Posterior vena cava (tissue), 2 donors: ENCODE data around the gene CREB3. TPM values are rescaled to one million over a fixed set of nuclear protein-coding genes. Genes with fewer than 3 reads are reported as not detected.

ENCODE experiments used
- DNase-seq: peaks from one replicate; pipeline ENCODE4 v3.0.0-alpha.2; 2020; ENCODE audit warnings: low spot score
- intact Hi-C, 2 donors: fragments of 100-400 bp; cut with DNase I; formaldehyde crosslinking; loops; one replicate each; pipeline versions ENCODE4 v1.14.1 to v1.14.2; 2022 to 2023
- long read RNA-seq, 2 donors: library from polyadenylated mRNA; unstranded; transcript quantifications; one replicate each; pipeline ENCODE4 v2.0.0, GENCODE V29; 2020 to 2021
- total RNA-seq, 2 donors: library from RNA; stranded (reverse); fragmentation: NEBNext Ultra II Directional; extraction: Animal tissue kit (Norgen Biotek cat#: 25700); gene quantifications; one replicate each; pipeline ENCODE4 v1.2.1, GENCODE V29; 2021
- donor health status: DM: yes; HTN: yes; CAD: no.
- donor health status: DM: yes; HTN: yes; CAD: no.

The CREB3 gene, protein sequence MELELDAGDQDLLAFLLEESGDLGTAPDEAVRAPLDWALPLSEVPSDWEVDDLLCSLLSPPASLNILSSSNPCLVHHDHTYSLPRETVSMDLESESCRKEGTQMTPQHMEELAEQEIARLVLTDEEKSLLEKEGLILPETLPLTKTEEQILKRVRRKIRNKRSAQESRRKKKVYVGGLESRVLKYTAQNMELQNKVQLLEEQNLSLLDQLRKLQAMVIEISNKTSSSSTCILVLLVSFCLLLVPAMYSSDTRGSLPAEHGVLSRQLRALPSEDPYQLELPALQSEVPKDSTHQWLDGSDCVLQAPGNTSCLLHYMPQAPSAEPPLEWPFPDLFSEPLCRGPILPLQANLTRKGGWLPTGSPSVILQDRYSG
- total RNA-seq: 10 to 100 TPM; 41.7 to 53.0 TPM
- long read RNA-seq, donor 1, transcript CREB3-201 (9 exons, 1,832 nt): major isoform, 31 of 34 reads
- long read RNA-seq, donor 1, partial matches to known transcripts: 1 of 34 reads
- long read RNA-seq, donor 1, other reads (novel, unspliced or antisense): 2 of 34 reads
- long read RNA-seq, donor 2, transcript CREB3-201 (9 exons, 1,832 nt): major isoform, 456 of 484 reads
- long read RNA-seq, donor 2, partial matches to known transcripts: 5 of 484 reads
- long read RNA-seq, donor 2, other reads (novel, unspliced or antisense): 22 of 484 reads

DNA sequence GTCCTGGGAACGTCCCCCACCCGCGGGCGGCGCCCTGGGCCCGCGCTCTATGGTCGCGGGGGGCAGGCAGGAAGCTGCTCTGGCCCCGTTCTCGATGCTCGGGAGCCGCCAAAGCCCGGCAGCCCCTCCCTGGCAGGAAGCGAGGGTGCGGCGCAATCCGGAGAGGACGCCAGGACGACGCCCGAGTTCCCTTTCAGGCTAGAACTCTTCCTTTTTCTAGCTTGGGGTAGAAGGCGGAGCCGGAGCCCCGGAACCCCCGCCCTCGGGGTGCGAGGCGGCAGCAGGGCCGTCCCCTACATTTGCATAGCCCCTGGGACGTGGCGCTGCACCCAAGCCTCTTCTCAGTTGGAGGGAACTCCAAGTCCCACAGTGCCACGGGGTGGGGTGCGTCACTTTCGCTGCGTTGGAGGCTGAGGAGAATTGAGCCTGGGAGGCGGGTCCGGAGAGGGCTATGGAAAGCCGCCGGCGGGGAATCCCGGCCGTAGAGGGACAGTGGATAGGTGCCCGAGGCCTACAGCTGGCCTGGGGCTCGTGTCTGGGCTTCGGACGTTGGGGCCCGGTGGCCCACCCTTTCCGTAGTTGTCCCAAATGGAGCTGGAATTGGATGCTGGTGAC is at the start of gene CREB3, which contains the start of gene TLN1:
TSS of gene CREB3 (plus strand) at position 482 of the 615 bp plus-strand sequence. CDS start at position 589, 107 bp downstream.
TSS of gene TLN1 (minus strand) at position 11 of the 615 bp plus-strand sequence. CDS start 6,501 bp downstream, outside the sequence.
- peak; percentile 100 for DNase-seq
- intact Hi-C loops: no loop called here

DNA sequence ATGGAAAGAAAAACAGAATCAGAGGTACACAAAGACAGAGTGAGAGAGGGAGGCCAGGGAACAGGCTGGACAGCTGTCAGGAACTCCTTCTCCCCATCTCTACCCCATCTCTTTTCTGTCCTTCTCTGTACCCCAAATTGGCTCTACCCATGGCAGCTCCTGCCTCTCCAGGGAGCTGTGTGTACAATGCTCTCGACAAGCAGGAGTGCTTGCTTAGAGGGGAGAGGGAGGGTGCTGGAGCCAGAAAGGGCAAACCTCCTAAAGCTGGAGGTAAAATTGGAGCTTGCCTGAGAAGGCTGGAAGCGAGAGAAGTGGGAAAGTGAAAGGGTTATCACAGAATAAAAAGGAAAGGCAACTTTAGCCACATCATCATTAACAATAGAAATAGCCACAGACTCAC is 49.1 kb upstream of the CREB3 start:
- DNase-seq: no peak
- intact Hi-C loops: no loop called here

DNA sequence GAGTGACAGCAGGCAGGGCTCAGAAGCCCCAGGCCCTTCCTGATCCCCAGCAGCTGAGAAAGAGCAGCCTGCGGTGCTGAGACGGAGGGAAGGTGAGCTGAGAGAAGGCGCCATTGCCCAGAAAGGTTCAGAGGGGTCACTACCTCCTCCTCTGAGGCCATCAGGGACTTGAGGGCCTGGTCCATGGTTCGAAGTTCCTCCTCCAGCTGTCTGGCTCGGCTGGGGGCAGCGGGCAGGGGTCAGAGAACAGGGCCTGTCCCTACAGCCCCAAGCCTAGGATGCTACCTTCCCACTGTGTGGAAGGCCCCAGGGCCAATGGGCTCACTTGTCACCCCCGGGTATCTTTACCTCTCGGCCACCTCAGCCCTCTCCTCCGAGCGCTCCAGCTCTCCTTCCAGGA is 47.5 kb upstream of the CREB3 start:
- intact Hi-C loops: no loop called here

DNA sequence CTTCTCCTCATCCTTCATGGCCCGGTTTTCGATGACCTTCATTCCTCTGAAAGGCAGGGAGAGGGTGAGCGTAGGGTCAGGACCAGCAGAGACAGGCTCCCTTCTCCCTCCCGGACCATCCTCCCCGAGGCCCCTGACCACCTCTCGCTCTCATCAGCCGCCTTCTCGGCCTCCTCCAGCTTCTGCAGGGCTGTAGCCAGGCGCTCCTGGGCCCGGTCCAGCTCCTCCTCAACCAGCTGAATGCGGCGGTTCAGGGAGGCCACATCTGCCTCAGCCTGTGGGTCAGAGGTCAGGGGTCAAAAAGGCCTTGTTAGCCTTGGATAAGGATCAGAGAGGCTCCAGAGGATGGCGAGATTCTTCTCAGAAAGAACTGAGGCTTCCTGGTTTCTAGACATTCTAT is 47.0 kb upstream of the CREB3 start:
- intact Hi-C loops: no loop called here
- DNase-seq: peak; percentile 70

More for the DNA sequence above, 47.5 kb upstream of the CREB3 start:
- DNase-seq: peak; percentile 53

DNA sequence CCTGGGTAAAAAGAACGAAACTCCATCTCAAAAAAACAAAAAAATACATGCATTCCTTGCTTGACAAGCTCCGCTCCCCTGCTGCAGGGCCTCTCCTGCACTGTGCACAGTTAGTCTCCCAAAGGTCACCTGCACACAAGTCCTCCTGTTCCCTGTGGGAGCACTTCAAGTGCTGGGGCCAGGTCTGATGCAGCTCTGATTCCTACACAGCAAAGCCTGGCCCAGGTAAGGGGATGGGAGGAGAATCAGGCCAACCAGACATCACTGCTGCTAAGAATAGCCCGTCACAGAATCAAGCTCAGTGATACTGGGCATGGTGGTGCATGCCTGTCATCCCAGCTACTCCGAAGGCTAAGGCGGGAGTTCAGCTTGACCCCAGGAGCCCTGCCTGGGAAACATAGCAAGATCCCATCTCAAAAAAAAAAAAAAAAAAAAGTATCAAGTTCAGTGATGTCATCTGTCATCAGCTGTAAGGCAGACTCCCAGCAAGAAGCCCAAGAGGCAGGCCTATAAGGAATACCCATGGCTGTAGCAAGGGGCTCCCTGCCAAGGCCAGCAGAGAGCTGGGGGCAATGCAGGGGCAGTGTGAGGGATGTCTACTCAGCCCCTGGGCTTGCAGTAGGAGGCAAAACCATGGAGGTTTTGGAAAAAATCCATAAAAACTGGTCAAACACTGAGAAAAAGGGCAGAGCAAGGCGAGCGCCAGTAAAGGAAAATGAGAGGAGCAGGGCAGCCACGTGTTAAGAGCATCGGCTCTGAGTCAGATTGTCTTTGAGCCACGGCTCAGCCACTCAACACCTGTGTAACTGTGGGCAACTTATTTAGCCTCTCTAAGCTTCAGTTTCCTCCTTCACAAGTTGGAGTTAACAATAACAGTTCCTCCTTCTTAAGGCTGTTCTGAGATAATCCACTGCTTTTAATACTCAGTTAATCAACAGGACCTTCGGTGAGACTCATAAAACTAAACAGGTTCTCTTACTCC is 46.0 kb upstream of the CREB3 start:
- DNase-seq: peak; percentile 41
- intact Hi-C loops: no loop called here

DNA sequence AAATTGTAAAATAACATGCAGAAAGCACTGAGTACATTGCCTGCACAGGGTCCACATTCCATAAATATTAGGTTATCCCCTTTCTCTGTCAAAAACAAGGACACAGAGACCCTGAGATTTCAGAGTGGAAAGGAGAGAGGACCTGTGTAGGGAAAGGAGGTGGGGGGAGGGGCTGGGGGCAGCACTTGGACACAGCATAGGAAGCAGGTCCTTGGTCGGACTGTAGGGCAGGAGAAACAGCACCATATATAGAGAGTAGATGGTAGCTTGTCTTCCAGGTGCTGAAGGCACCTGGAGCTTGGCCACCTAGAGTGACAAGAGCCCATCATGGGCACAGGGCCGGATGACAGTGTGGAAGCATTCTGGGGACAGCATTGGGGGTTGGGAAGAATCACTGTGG is 45.2 kb upstream of the CREB3 start:
- peak; percentile 18 for DNase-seq
- intact Hi-C loops: no loop called here

DNA sequence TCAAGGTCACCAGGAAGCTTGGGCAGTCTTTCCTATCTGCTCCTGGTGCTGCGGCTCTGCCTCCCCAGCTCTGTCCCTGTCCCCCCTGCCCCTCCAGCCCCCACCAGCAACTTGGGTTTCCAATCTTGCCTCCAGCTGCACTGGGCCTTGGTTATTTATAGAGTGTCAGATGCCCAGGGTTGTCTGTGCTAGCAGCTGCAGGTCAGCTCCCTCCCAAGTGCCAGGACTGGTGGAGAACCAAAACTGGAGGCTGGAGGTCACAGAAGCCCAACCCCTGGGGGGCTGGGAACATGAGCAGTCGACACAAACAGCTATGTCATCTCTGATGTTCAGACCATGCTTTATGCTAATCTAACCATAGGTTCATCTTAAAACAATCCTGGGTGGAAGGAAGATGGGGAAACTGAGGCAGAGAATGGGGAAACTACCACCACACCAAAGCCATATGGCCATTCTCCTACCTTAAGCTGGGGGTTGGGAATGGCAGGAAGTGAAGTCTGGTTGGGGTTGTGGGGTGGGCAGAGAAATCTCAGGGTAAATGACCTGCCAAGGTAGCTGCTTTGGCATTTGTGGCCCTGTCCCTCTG is 44.4 kb upstream of the CREB3 start:
- intact Hi-C loops: no loop called here
- peak; percentile 57 for DNase-seq

DNA sequence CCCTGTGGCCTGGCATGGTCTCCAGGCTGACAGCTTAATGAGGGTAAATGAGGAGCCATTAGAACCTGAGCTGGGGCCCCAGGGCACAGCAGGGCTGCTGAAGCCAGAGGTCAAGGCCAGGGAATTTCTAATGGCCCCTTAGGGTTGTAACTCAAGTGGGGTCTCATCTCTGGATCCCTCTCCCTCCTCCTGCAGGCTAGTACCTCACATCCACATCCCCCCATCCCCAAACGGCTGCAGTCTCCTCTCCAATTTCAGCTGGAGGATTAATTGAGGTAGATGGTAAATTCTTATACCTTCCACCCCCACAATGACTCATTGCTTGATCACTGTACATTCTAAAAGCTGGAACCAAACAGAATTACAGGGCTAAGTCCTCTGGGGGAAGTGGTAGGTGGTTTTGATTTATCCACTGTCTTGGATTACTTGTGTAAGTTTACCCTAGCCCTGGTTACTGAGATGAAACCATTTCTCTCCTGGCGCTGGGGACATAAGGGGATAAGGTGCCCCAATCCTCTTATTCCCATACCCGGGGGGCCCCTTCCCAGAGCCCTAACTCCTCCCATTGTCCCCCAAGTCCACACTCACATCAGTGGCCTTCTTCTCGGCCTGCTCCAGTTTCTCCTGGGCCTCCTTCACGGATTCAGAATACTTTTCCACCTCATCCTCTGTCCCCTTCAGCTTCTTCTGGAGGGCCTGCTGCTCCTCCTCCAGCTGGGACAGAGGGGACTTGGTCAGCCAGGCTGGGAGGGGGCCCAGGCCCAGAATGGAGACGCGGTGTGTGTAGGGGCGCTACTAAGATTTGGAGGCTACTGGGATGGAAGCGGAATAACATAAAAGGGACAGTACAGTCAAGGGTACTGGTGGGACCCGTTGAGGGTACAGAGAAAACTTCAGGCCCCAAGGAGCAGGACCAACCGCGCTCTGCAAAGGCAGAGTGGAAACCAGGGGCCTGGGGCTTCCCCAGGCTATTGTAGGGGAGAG is 43.6 kb upstream of the CREB3 start:
- DNase-seq: peak; percentile 73
- intact Hi-C loops: no loop called here

DNA sequence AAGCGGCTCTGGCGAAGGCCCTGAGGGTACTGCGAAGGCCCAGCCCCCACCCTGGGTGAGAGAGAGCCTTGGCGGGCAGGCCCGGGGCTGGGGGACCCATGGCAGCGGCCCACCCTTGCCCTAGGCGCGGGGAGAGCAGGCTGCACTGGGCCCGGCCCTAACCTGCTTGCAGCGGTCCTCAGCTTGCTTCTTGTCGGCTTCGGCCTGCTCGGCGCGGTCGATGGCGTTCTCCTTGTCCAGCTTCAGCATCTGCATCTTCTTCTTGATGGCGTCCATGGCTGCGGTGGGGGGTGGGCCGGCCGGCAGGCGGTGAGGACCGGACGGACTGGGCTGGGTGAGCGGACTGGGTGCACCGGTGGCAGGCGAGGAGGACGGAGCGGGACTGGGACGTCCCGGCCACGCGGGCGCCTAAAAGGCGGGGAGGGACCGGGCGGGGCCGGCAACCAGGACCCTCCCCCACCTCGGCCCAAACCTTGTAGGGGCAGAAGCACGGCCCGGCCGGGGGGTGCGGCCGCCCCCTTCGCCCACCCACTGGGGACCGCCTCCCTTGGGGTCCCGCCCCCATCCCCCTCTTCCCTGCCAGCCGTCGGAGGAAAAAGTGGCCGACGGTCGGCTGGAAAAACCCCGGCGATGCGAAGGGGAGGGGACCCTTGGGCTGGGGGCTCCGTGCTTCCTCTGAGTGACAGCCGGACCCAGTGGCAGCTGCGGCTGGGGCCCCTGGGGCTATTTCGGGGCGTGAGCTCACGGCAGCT is 42.7 kb upstream of the CREB3 start, which contains the start of gene TPM2:
TSS of gene TPM2 (minus strand) at position 384 of the 752 bp plus-strand sequence. CDS start at position 276, 108 bp downstream.
- intact Hi-C loops: loop anchor here in 1 of 2 donors (2.0 kb wide), 1 partner anchor 29 kb away; no protein-coding TSS in a partner anchor
- peak; percentile 92 for DNase-seq

DNA sequence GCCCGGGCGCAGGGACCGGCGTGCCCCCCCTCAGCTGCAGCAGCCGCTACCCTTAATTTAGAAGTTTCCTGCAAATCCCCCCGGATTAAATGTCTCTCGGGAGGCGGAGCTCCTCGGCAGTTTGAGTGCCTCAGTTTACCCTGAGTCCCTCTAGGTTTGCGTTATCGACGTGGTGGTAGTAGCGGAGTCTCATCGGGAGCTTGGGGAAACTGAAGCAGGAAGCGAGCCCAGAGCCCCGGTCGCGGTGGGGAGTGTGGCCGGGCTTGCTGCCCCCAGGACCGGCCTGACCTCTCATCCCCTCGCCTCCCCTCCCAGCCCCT is 42.2 kb upstream of the CREB3 start:
- DNase-seq: no peak
- intact Hi-C loops: loop anchor here in 1 of 2 donors (2.0 kb wide), 1 partner anchor 29 kb away; no protein-coding TSS in a partner anchor

DNA sequence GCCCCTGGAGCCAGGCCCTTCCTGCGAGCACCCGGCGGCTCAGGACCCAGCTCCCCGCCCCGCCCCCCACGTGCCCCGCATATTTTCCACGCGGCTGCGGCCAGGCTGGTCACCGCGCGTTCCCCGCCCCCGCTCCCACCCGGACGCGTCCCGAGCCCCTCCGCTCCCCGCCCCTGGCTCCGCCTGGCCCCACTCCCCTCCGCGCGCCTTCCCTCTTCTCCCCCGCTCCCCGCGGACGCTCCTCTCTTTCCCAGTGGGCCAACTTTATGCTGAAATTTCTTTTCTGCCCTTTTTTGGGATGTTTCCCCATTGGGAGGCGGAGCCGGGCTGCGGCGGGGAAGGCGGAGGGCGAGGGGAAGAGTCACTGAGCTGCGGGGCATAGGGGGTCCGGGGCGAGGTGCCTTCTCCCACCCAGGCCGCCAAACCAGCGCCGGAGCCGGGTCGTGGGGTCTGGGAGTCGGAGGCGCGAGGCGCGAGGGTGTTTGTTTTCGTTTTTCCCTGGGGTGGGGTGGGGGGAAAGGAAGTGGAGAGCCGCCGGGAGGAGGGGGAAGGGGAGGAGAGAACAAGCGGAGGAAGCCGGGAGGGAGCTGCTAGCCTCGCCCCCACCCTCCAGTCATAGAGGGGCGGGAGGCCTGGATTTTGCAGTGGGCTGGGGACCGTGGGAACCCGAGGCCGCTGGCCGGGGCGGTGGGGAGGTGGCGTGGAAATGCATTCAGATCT is 41.7 kb upstream of the CREB3 start:
- intact Hi-C loops: loop anchor here in 1 of 2 donors (2.0 kb wide), 1 partner anchor 30 kb away; no protein-coding TSS in a partner anchor
- DNase-seq: peak; percentile 94

DNA sequence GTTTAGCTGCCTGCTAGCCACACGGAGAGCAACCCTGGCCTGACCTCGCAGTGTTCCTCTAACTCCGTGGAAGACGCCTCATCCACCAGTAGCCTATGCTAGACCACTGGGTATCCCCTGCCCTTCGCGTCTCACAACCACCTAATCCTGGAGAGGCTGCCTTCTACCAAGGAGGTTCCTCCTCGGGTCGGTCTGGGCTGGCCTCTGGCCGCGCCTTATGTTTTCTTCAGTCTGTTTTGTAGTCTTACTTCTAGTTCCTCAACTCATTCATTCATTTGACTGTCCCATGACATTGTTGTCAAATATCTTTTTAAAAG is 41.2 kb upstream of the CREB3 start:
- intact Hi-C loops: loop anchor here in 1 of 2 donors (2.0 kb wide), 1 partner anchor 30 kb away; no protein-coding TSS in a partner anchor
- DNase-seq: no peak

DNA sequence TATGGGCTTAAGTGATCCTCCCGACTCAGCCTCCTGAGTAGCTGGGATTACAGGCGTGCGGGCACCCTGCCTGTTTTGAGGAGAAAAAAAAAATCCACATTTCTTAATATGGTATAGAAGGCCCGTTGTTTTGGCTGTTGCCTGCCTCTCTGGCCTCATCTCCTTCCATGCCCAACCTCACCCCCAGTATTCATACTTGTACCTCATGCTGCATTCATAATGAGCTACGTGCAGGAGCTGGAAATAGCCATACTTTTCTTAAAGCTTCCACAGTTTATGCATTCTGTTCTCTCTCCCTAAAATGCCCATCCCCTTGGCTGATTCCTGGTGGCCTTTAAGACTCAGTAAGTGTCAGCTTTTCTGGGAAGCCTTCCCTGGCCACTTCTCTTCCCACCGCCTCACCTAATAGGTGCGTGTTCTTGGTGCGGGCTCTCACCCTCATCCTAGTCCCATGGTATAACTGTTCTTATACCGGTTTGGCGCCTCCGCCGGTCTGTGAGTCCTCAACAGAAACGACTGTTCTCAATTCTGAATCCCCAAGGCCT is 40.6 kb upstream of the CREB3 start:
- intact Hi-C loops: loop anchor here in 1 of 2 donors (2.0 kb wide), 1 partner anchor 31 kb away; no protein-coding TSS in a partner anchor
- DNase-seq: peak; percentile 68

DNA sequence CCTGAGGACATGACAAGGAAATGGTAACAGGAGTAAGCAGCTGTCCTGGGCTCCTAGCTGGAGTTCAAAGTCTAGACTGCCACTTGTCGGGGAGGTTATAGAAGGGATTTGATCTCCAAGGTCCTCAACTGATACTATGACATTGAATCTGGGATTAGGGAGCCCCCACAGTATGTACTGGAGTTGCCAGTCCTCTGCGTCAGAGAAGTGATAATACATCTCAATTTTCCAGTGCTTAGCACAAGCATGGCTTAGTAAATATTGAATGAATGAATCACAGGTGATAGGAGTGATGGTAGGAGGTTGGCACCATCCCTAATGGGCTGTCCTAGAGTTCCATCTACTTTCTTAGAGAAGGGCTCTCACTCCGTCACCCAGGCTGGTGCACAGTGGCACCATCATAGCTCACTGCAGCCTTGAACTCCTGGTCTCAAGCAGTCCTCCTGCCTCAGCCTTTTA is 36.5 kb upstream of the CREB3 start:
- DNase-seq: peak; percentile 18
- intact Hi-C loops: loop anchor here in 1 of 2 donors (2.0 to 5.0 kb wide), 2 partner anchors 33 to 51 kb away; partner anchors contain the start of genes GBA2 and RGP1

DNA sequence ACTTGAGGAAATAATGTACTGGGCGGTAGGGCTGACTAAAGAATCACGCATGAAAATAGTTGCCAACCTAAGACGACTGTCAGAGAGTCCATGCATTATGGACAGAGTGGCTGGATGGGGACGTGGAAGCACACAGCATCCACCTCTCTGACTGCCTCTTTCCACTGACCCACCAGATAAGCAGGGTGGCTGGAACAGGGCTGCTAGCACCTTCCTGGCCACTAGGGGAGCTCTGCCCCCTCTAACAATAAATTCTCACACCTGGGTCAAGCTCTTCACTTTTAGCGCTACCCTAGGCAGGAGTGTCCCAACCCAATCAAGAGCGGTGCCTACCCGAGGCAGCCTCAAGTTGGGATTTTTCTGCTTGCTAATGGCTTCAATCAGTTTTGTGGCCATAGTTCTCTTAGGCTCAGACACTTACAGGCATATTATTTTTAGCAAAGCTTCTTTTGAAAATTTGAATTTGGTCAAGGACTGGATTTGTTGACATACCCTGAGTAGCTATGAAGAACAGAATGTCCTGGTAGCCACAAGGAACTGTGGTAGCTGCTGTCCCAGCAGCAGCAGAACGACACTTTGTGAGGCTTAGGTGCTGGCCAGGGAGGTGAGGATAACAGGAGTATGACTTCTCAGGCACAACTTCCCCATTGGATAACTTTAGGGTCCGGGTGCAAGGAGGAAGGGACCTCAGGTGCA is 35.8 kb upstream of the CREB3 start:
- intact Hi-C loops: loop anchor here in 1 of 2 donors (5.0 kb wide), 1 partner anchor 51 kb away; the partner anchor contains the start of genes GBA2 and RGP1
- peak; percentile 80 for DNase-seq
